GM18511 (cell line): ENCODE results near the gene ST3GAL5.
A peak's percentile ranks its signal among the peaks of the same experiment; 100 is the strongest.
"Not testable (repeated sequence)": the region's sequence is repeated elsewhere in the genome, so short reads cannot be mapped to it uniquely, and the experiment has no call there.

Experiments
- ATAC-seq: cut with Tn5 transposase; IDR thresholded peaks from one replicate; pipeline ENCODE4 v1.9.1; 2021; ENCODE audit warnings: mild to moderate bottlenecking, moderate library complexity; ENCODE audit not compliant: unreplicated experiment

Gene ST3GAL5

DNA sequence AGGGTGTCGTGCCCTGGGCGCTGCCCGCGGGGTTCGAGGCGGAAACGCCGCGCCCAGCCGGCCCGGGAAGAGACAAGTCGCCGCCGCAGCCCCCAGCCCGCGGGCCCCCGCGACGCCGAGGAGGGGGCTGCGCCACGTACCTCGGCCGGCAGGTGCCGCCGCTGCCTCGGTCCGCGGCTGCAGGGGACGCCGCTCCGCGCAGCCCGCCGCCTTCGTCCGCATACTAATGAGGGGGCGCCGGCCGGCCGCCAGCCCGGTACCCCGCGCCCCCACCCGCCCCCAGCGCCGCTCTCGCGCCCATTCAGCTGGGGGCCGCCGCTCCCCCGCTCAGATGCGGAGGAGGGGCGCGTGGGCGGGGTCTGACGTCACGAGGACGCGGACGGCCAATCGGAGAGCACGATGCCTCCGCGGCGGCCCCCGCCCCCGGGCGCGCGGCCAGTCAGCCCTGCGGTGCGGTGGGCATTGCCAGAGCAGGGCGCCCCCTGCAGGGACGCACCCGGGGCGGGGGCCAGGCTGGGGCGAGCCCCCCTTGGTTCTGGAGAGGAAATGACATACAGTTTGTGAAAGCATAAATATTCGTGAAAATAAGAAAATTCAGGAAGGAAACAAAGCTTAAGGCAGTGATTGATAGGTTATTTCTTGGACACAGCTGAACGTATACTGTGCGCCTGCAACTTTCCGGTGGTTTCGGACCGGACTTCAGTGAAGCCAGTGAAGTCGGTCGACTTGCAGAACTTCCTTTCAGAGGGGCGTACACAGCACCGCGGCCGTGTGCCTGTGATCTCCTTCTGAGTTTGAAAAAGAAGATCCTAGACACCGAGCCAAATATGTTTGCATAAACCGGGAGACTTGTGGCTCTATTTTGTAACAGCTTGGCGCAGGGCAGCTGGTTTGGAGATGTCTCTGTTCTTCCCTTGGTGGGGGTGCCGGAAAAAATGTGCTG lies at the start of gene ST3GAL5:
ST3GAL5 (minus strand) TSS at position 307 of the 943 bp plus-strand sequence; CDS start at position 222, 85 bp downstream.
- peak; percentile 83 for ATAC-seq

DNA sequence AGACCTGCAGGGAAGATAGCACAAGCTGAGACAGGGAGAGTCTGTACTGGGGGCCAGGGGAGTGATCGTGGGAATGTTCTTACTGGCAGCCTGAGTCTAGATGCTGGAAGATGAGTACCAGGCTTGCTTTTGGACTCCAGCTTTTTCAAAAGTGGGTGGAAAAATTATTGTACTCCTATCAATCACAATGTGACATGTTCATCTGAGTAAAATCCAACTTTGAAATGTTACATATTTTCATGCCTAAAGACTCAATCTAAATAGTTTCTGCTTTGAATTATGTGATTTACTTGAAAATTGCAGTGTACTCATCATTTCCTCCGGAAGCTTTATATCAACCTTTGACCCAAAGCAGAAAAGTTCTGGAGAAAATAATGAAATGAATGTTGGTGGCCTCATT lies 49.7 kb upstream of the ST3GAL5 start:
- ATAC-seq: no peak

DNA sequence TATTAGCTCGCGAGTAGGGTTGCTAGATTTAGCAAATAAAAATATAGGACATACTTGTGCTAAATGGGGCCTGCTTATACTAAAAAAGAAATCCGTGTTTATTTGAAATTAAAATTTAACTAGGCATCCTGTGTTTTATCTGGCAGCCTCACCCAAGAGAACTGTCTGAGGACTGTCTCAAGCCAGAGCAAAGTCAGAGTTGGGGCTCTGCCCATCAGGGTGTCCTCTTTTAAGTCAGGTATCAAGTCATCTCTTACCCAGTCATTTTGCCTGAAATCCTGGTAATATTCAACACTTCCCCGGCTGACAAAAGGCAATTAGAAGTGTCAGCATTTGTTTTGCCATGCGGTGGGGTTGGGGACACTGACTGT lies 48.3 kb upstream of the ST3GAL5 start:
- ATAC-seq: no peak

- ATAC-seq: no peak
Observed at GRCh38 chr2:85936421-85937068, 47.8 kb upstream of the ST3GAL5 start.

GRCh38 chr2:85935746-85936208 lies 47.0 kb upstream of the ST3GAL5 start:
- ATAC-seq: no peak

DNA sequence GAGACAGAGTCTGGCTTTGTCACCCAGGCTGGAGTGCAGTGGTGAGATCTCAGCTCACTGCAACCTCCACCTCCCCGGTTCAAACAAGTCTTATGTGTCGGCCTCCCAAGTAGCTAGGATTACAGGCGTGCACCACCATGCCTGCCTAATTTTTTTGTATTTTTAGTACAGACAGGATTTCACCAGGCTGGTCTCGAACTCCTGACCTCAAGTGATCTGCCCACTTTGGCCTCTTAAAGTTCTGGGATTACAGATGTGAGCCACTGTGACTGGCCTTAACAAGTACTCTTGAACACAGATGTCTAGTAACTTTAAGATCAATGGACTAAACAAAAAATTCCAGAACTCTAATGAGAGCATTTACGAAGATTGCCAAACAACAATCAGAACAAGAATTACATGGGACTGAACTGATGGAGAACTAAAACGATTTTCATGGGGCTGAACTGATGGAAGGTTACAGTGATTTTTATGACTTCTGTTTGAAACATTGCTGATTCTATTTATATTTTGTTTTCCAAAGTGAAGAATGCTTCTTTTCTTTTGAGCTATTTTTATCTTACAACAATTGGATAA lies 46.5 kb upstream of the ST3GAL5 start:
- ATAC-seq: no peak

DNA sequence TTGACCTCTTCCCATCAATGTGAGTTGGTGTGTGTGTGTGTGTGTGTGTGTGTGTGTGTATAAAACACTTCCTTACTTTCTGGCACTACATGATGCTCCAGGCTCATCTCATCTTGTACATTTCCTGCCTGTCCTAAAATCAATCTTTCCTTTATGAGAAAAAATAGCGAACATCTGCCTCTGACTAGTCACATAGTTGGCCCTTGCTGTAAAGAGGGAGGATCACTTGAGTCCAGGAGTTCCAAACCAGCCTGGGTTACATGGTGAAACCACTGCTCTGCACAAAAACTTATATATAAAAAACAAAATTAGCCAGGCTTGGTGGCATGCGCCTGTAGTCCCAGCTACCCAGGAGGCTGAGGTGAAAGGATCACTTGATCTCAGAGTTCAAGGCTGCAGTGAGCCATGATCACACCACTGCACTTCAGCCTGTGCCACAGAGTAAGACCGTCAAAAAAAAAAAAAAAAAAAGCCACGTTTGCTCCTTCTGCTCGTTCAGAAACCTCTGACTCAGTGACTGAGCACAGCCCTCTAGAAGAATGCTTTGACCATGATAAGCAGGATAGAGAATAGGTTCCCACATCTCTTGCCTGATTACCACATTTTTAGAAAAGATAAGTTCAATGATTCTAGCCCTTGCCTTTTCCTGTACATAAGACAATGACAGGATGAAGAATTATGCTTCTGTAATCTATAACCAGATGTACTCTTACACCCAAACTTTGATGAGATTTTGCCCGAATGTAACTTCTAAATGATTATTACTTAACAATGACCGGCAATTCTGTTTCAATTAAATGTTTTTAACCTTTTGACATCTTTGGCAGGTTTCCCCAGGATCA lies 45.2 kb upstream of the ST3GAL5 start:
- no peak for ATAC-seq

DNA sequence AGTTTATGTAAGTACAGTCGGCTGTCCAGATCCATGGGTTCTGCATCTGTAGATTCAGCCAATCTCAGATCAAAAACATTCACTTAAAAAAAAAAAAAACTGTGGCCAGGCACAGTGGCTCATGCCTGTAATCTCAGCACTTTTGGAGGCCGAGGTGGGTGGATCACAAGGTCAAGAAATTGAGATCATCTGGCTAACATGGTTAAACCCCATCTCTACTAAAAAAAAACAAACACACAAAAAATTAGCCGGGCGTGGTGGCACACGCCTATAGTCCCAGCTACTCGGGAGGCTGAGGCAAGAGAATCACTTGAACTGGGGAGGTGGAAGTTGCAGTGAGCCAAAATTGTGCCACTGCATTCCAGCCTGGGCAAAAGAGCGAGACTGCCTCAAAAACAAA lies 42.4 kb upstream of the ST3GAL5 start:
- not testable (repeated sequence) for ATAC-seq

GRCh38 chr2:85930129-85931124 lies 41.6 kb upstream of the ST3GAL5 start:
- no peak for ATAC-seq

GRCh38 chr2:85929096-85930050 lies 40.6 kb upstream of the ST3GAL5 start:
- no peak for ATAC-seq

- ATAC-seq: no peak
Observed at GRCh38 chr2:85926931-85927661, 38.3 kb upstream of the ST3GAL5 start.

GRCh38 chr2:85926526-85926925 lies 37.7 kb upstream of the ST3GAL5 start:
- no peak for ATAC-seq

GRCh38 chr2:85925216-85925671 lies 36.5 kb upstream of the ST3GAL5 start:
- ATAC-seq: no peak

- ATAC-seq: no peak
Observed at GRCh38 chr2:85924522-85924921, 35.7 kb upstream of the ST3GAL5 start.

GRCh38 chr2:85922199-85922598 lies 33.4 kb upstream of the ST3GAL5 start:
- no peak for ATAC-seq

GRCh38 chr2:85921659-85922058 lies 32.9 kb upstream of the ST3GAL5 start:
- ATAC-seq: no peak

- no peak for ATAC-seq
Observed at GRCh38 chr2:85920810-85921545, 32.2 kb upstream of the ST3GAL5 start.
